Activated T-cell treated with anti-CD3 and anti-CD28 coated beads for 24 hours (primary cell): ENCODE measurements around the gene SOX5.
"Not testable (repeated sequence)": the region's sequence is repeated elsewhere in the genome, so short reads cannot be mapped to it uniquely, and the experiment has no call there.

Experiments used
- DNase-seq: peaks from one replicate; pipeline ENCODE4 v3.0.0-alpha.2; 2020; ENCODE audit warnings: low read depth

SOX5 gene

DNA sequence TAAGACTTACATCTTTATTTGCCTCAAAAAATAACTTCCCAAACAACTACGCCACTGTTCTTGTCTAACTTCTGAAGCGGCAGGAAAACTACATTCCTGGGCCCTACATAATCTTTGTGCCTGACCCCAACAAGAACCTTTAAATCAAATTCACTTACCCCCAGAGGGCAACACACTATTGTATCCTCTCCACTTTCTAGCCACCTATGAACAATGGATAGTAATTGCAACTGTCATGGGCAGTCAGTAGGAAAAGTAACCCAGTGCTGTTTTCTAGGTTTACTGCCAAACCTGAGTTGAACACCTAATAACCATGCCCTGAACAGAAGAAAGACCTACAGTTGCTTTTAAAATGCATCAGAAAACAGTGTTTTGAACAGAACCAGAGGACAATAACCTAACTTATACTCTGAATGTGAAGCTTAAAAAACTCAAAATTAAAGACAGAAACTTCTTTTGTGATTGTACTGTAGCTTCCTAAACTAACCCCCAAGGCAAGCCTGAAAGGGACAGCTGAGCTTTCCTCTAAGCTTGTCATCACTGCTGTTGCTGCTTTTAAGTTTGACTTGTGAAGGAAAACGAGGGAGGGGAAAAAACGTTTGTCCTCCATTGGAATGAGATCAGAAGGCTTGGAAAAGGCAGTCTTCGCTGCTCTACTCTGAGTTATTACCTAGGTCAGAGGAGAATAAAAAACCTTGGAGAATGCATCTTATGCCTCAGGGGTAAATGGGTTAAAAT is 195.7 kb downstream of the SOX5 start:
- DNase-seq, result no peak

DNA sequence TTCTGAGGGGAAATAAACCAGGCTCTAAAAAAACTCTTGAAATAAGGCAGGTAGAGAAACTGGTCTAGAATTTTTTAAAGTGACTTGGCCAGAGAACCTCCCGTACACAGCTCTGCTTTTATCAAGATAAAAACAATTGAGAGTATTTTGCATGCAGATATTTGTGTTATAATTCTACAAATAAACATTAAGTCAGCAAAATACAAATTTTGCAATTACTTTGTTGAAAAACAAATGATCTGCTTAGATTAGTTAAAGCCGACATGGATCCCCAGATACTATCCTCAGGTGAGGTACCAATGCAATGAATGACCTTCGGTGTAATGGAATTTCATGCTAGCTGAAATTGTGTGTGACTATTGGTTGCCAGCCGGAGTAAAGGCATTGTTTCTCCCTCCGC is 197.2 kb downstream of the SOX5 start:
- DNase-seq, result no peak

DNA sequence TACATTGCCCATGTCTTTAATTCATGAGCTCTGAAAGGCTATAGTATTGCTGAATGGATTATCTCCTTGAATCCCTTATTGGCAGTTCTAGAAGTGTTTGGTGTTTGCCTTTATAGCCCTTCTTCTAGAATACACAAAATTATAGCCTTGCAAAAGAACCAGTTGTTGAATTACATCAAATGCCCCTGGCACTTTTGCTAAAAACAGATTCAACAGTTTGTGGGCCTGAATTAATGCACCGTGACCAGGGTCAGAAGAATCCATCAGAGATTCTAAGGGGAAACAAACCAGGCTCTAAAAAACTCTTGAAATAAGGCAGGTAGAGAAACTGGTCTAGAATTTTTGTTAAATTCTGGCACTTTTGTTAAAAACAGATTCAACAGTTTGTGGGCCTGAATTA is 197.8 kb downstream of the SOX5 start:
- no peak for DNase-seq

DNA sequence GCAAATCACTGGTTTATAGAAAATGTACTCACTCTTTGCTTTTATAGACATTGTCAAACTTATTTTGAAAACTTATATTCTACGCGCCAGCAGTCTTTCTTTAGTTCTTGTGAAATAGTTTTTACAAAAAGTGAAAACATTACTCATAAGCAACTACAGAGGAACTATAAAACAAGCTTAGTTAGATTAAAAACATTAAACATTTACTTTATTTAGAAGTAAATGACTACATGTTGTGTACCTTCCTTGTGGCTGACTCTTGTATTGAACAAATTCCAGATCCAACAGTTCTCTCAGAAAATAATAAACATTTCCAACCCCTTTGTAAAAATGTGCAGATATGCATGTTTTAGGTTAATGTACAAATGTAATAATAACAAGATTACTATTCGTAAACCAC is 198.5 kb downstream of the SOX5 start:
- DNase-seq, result no peak

DNA sequence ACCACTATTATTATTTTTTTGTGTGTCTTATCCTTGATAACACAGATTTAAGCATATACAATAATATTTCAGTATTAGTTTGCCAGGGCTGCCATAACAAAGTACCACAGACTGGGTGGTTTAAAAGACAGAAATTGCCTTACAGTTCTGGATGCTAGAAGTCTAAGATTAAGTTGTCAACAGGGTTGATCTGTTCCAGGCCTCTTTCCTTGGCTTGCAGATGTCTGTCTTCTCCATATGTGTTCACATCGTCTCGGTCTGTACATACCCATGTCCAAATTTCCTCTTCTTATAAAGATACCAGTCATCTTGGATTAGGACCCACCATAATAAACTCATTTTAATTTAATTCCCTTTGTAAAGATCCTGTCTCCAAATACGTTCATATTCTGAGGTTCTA is 204.8 kb downstream of the SOX5 start:
- DNase-seq, result no peak

DNA sequence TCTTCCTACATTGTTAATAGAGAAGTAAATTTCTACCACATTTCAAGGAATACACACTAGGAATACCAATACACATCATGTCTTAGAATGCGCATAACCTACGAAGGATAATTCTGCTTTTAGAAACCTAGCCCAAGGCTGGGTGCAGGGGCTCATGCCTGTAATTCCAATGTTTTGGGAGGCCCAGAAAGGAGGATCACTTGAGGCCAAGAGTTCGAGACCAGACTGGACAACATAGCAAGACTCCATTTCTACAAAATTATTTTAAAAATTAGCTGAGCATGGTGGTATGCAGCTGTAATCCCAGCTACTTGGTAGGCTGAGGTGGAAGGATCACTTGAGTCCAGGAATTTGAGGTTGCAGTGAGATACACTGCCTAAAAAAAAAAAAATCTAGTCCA is 206.9 kb downstream of the SOX5 start:
- no peak for DNase-seq

DNA sequence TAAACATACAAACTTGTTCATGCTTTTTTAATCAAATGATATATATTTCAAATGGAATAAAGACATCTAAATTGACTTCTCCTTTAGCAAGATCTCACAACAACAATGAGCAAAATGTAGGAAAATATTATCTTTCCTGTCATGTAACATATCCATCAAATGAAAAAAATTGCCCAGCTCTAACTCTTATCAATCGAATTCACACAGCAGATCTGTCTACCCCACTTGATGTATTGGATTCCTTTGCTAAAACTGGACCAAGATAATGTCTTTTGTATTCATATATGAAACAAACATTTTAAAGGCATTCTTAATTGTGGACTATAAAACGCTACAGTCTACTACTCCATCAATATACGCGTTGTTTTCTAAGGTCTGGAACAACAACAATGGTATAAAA is 218.0 kb downstream of the SOX5 start:
- no peak for DNase-seq

DNA sequence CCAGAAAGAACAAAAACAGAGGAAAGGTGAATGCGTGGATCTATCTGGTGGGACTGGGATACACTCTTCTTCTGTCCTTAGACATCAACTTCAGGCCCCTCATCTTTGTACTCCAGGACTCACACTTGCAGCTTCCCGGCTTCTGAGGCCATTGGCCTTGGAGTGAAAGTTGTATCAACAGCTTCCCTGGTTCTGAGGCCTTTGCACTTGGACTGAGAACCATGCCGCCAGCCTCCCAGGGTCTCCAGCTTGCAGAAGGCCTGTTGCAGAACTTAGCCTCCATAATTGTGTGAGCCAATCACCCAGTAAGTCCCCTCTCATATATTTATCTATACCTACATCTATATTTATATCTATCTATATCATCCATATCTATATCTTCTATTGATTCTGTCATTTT is 218.4 kb downstream of the SOX5 start:
- DNase-seq, result no peak

DNA sequence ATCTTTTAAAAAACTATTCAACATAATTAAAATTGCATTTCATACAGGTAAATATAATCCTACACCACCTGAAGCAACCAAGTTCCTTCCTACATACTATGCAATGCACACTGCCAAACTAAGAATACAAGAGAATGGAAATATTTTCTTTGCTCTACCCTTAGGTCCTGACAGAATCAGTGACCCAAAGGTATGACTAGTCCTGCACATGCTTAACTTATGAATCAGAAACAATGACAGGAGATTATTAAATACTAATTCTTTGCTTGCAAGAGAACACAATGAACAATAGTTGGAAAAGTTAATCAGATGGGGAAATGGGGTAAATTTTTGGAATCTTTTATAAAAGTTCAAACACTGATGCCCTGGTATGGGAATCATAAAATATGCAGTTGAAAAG is 220.1 kb downstream of the SOX5 start:
- DNase-seq, result no peak

DNA sequence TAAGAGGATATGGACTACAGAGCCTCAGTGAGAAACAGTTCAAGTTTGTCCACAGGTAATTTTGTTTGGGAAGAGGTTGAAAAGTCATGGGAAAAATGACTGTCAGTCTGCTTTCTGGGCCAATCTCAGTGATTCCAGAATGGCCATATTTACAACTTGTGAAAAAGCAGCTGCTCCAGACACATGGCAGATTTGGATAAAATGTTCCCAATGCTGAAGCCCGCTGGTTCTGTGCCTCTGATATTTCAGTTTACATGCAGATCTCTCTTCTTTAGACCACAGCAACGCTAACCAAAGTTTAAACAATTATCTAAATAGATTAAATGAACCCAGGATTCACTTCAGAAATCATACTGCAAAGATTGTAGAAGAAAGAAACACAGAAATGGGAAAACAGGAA is 222.8 kb downstream of the SOX5 start:
- no peak for DNase-seq

DNA sequence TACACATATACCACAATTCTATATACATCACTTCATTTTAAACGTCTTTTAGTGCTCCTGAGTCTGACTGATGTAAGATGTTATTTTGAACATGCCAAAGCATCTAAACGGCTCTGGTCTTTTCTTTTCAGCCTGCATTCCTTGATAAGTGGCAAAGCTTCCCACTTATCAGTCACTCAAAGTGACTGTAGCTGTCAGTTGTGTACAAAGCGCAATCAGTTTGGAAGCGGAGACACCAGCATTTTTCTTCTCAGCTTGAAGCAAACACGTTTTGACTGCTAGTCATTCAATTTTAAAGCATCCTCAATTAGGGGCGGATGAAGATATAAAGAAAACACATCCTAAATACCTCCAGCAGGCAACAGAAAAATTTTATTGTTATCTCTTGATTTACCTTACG is 226.8 kb downstream of the SOX5 start:
- DNase-seq, result no peak

DNA sequence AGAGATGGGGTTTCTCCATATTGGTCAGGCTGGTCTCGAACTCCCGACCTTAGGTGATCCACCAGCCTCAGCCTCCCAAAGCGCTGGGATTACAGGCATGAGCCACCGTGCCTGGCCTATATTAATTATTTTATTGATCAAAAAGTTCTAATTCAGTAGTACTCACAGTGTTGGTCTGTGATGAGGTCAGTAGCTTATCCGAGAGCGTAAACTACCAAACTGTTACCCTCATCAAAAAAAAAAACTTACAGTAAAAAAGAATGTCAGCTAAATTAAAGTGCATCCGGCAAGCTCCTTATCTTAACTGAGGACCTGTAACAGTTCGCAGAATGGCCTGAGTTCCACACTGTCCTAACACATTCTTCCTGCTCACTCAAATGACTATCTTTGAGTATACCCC is 228.2 kb downstream of the SOX5 start:
- no peak for DNase-seq

DNA sequence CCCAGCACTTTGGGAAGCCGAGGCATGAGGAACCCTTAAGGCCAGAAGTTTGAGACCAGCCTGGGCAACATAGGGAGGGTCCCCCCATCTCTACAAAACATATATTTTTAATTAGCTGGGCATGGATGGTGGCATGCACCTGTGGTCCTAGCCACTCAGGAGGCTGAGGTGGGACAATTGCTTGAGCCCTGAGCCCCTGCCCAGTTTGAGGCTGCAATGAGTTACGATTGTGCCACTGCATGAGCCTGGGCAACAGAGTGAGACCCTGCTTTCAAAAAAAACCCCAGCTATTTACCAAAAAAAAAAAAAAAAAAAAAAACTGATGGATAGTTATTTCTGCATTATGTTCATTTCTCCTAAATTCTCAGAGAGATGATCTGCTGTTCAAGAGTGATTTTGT is 230.0 kb downstream of the SOX5 start:
- no peak for DNase-seq

DNA sequence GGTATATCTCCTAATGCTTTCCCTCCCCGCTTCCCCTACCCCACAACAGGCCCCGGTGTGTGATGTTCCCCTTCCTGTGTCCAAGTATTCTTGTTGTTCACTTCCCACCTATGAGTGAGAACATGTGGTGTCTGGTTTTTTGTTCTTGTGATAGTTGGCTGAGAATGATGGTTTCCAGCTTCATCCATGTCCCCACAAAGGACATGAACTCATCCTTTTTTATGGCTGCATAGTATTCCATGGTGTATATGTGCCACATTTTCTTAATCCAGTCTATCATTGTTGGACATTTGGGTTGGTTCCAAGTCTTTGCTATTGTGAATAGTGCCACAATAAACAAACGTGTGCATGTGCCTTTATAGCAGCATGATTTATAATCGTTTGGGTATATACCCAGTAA is 239.1 kb downstream of the SOX5 start:
- DNase-seq, result not testable (repeated sequence)

DNA sequence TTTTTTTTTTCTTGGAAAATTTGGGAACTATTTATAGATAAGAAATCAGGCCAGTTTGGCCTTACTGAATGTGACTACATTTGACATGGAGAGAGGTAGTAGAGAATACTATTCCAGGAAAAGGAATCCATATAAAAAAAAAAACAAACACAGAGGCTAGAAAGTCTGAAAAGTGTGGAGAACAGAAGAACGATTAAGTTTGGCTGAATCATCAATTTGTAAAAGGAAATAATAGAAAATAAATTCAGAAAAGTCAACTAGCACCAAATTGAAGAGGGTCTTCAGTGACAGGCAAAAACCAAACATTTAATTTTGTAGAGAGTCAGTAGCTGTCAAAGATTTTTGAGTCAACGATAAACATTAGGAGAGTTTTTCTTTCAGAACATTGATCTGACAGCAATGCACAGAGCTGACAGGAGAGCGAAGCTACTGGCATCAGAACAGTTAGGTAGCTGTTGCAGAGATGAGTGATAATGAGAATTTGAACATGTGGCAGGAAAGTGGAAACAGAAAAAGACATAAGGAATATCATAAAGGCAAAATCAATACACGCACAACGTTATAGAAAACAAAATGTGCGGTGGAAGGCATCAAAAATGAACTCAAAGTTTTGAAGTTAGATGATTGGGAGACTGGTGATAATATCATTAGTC is 241.2 kb downstream of the SOX5 start:
- no peak for DNase-seq

DNA sequence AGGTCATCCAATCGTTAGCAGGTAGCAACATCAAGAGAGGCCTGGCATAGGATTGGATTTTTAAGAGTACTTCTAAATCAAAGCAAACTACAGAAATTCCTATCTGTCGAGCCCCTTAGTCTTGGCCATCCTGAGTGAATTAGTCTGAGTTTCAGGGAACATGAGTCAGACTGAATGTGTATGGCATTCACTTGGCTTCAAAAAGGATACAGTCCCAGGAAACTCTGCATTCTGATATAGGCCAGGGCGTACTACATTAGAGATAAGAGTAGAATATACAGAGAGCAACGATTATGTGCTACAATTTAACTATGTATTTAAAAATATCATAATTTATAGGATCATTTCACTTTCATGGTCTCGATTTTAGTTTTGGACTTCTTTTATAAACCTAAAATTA is 242.2 kb downstream of the SOX5 start:
- no peak for DNase-seq

DNA sequence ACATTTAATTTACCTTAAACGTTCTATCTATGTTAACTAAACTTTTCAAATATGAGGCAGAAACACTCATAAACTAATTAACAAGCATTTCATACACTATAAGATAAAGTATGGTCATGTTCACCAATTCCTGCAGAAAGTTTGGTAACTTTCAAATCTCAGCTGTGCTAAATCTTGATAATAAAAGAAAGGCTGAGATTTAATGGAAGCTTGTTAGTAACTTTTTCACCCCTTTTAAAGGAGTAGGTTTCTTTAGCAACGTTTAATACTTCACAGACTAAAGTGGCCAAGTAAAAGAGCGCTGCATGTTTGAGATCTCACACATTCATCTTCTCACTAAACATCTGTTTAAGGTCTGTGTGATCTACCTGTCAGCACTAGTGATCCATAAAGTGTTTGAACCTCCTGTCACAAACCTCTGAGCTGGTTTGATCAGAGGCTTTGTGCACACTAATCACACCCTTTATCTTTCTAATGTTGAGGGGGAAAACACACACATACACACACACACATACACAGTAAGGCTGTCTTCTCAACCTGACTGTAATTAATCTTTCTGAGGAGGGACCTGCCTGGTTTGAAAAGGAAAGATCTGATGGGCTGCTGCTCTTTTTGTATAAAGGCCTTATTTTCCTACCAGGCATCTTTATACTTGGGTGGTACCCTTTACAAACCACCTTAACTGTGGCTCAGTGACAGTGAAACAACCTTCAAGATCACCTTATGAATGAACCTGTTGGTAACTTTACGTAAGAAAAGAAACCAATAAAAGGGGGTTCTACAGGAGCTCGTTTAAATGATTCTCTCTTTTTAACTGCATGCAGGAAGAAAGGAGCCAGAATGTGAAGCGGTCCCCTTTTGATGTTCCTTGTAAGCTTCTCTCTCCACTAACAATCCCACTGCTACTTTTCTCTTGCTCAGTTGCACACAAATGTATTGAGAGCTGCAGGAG is 244.2 kb downstream of the SOX5 start:
- DNase-seq, result no peak

DNA sequence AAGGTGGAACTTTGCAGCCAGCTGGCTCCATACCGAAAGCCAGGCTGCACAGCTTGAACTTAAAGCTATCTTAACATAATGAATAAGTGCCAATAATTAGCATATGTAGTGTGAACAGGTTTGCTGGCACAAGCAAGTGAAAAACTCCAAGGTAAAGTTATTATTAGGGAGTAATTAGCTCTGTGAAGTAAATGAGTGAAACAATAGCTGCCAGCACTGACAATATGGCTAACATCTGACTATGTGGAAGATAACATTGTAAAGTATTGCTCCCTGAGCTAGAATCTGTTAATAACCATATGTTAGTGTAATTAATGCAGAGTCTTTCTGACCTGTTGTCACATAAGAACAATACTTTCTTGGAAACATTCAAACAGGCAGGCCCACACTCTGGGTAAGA is 246.4 kb downstream of the SOX5 start:
- no peak for DNase-seq

DNA sequence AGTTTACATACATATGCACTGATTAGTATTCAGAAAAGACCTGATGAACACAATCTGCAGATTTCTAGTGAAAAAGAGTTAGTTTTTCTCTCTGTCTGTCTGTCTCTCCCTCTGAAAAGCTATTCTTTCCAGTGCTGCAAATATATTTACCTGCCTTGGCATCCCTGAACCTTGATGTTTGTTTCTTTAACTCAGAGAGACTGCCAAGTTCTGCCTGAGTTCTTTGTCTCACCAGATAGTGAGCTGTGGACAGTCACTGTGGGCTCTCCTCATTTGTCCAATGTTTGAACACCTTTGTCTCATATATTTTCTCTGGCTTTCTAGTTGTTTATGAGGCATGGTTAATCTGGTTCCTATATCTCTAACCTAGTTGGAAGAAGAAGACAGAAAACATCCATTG is 250.4 kb downstream of the SOX5 start:
- DNase-seq, result no peak

DNA sequence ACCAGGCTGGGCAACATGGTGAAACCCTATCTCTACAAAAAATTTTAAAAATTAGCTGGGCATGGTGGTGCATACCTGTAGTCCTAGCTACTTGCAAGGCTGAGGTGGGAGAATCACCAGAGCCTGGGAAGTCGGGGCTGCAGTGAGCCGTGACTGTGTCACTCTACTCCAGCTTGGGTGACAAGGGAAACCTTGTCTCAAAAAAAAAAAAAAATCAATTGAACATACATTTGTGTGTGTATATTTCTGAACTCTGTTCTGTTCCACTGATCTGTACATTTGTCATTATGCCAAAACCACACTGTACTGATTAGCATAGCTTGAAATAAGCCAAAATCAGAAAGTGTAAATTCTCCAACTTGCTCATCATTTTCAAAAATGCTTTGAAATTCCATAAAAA is 254.6 kb downstream of the SOX5 start:
- DNase-seq, result no peak

DNA sequence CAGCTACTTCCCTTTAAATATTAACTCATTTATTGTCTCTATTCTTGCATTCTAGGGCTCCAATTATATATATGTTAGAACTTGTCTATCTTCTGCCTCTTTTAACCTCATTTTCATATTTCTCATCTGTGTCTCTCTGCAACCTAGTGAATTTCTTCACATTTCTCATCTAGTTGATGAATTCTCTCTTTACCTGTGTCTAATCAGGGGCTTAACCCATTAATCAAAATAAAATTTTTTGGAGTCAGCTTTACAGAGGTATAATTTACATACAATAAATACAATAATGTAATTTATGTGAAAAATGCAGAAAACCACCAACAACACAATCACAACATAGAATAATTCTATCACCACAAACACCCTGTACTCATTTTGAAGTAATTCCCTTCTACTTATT is 255.2 kb downstream of the SOX5 start:
- no peak for DNase-seq

DNA sequence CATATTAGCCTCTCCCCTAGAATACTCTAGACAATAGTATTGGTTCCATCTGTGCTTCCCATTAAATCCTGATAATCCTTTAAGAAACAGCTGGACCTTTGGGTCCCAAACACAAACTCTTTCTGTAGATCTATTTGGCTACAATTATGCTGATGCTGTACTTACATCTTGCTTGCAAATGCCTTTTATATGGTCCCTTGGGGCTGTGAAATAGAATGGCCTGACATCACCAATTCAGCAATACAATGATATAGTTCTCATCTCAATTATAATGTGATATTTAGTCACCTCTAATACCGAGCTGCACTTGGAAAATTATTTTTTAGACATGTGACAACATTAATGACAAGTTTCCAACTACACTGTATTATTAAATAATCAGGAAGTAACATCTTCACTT is 261.5 kb downstream of the SOX5 start:
- no peak for DNase-seq

DNA sequence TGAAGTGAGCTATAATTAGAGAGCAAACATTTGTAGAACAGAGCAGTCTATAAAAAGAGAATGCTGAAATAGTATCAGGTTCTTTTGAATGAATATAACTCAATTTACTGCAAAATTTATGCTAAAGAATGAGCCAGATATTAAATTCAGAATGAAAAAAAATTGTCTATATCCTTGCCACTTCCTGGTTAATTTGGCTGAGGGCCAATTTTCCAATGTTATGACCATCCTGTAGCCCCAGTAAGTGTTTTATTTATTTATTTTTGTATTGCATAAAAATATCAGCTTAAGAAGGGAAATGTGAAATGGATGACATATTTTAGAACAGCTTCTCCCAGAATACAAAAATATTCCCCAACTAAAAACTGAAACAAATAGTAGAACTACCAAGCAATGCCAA is 263.4 kb downstream of the SOX5 start:
- DNase-seq, result no peak
